Endothelial cell (in vitro differentiated cells): ENCODE data around the gene FAM222A. TPM values are rescaled to one million over a fixed set of nuclear protein-coding genes. Genes with fewer than 3 reads are reported as not detected.

Experiments used
- DNase-seq: peaks from one replicate; pipeline ENCODE4 v3.0.0; 2021; ENCODE audit warnings: low spot score
- H3K27ac Mint-ChIP-seq: one replicate; pipeline ENCODE4 v1.8.0; 2021; ENCODE audit warnings: mixed read lengths, inconsistent platforms; ENCODE audit not compliant: unreplicated experiment
- H3K27me3 Mint-ChIP-seq: one replicate; pipeline ENCODE4 v1.8.0; 2021; ENCODE audit warnings: mild to moderate bottlenecking, moderate library complexity, mixed read lengths, inconsistent platforms; ENCODE audit not compliant: unreplicated experiment
- H3K36me3 Mint-ChIP-seq: one replicate; pipeline ENCODE4 v1.8.0; 2021; ENCODE audit warnings: mild to moderate bottlenecking, low read depth, mixed read lengths, inconsistent platforms; ENCODE audit not compliant: unreplicated experiment
- H3K4me1 Mint-ChIP-seq: one replicate; pipeline ENCODE4 v1.8.0; 2021; ENCODE audit warnings: mild to moderate bottlenecking, mixed read lengths, inconsistent platforms; ENCODE audit not compliant: unreplicated experiment
- H3K4me3 Mint-ChIP-seq: one replicate; pipeline ENCODE4 v1.8.0; 2021; ENCODE audit warnings: mild to moderate bottlenecking, mixed read lengths, inconsistent platforms; ENCODE audit not compliant: unreplicated experiment
- H3K9me3 Mint-ChIP-seq: one replicate; pipeline ENCODE4 v1.8.0; 2021; ENCODE audit warnings: mixed read lengths, inconsistent platforms; ENCODE audit not compliant: unreplicated experiment
- total RNA-seq: library from RNA; stranded (reverse); fragmentation: NEBNext Ultra II Directional; extraction: Animal tissue kit (Norgen Biotek cat#: 25700); gene quantifications from one replicate; pipeline ENCODE4 v1.2.1, GENCODE V29; 2021; ENCODE audit not compliant: unreplicated experiment
- TF ChIP-seq, protein P1 (sequence below): fragments of 200-600 bp; sonication (generic); IDR thresholded peaks from one replicate; pipeline ENCODE4 v1.5.0; 2021; ENCODE audit warnings: antibody characterized with exemption; ENCODE audit not compliant: unreplicated experiment

FAM222A gene
- total RNA-seq, 1 donor from 2014 or later = 14.2 TPM

- DNase-seq = no peak
- H3K4me1 Mint-ChIP-seq = peaks cover 28% of the 10 kb centered on the region
- TF ChIP-seq, protein P1, sequence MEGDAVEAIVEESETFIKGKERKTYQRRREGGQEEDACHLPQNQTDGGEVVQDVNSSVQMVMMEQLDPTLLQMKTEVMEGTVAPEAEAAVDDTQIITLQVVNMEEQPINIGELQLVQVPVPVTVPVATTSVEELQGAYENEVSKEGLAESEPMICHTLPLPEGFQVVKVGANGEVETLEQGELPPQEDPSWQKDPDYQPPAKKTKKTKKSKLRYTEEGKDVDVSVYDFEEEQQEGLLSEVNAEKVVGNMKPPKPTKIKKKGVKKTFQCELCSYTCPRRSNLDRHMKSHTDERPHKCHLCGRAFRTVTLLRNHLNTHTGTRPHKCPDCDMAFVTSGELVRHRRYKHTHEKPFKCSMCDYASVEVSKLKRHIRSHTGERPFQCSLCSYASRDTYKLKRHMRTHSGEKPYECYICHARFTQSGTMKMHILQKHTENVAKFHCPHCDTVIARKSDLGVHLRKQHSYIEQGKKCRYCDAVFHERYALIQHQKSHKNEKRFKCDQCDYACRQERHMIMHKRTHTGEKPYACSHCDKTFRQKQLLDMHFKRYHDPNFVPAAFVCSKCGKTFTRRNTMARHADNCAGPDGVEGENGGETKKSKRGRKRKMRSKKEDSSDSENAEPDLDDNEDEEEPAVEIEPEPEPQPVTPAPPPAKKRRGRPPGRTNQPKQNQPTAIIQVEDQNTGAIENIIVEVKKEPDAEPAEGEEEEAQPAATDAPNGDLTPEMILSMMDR = no peak
- H3K27ac Mint-ChIP-seq = no peak overlapping the region
- no peaks in the 10 kb centered on the region for H3K9me3 Mint-ChIP-seq
- peaks cover under 1% of the 10 kb centered on the region for H3K36me3 Mint-ChIP-seq
- H3K27me3 Mint-ChIP-seq = peaks cover 6% of the 10 kb centered on the region
- H3K4me3 Mint-ChIP-seq = no peak overlapping the region
Measured at GRCh38 chr12:109729801-109730200, 16.2 kb downstream of the FAM222A start.

DNA sequence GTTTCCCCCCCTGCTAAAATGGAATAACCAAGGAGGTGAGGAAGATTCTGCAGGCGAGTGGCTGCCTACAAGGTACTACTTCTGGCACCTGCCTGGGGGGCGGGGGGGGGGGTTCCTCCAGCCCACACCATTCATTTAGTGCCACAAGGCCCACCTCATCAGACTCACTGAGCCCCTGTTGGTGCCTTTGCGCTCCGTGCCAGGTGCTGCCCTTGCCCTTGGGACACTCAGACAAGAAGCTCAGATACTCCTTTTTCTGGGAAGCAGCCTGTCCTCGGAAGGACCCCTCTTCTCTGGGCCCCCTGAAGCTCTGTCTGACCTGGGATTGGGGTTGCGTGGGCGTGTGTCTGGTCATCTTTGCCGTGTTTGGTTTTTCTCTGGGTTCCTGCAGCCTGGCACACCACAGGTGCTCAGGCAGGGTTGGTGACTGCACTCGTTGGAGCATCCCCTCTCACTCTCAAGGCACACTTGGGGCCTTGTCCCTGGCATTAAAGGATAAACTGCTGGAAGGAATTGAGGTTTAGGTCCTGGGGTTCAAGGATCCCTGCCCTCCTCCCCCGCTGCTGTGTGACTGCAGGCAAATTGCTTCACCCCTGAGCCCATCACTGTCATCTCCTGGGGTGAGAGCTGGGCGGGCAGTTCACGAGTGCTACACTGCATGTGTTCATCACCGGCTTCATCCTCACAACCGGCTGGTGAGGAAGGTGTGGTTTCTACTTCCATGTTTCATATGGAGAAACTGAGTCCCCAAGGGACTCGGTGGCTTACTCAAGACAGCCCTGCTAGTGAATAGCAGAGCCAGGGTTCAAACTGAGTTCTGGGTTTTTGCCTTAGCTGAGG lies 16.9 kb downstream of the FAM222A start:
- TF ChIP-seq, protein P1 = no peak
- peaks cover 10% of the 10 kb centered on the region for H3K27me3 Mint-ChIP-seq
- H3K4me1 Mint-ChIP-seq = peaks cover 34% of the 10 kb centered on the region
- H3K36me3 Mint-ChIP-seq = peaks cover 6% of the 10 kb centered on the region
- H3K4me3 Mint-ChIP-seq = no peak overlapping the region
- no peak for DNase-seq
- H3K27ac Mint-ChIP-seq = no peak overlapping the region
- no peaks in the 10 kb centered on the region for H3K9me3 Mint-ChIP-seq

GRCh38 chr12:109731231-109731731 lies 17.7 kb downstream of the FAM222A start:
- peaks cover 13% of the 10 kb centered on the region for H3K27me3 Mint-ChIP-seq
- no peaks in the 10 kb centered on the region for H3K9me3 Mint-ChIP-seq
- no peak overlapping the region for H3K27ac Mint-ChIP-seq
- H3K4me3 Mint-ChIP-seq = no peak overlapping the region
- peaks cover 38% of the 10 kb centered on the region for H3K4me1 Mint-ChIP-seq
- H3K36me3 Mint-ChIP-seq = peaks cover 6% of the 10 kb centered on the region
- DNase-seq = no peak
- TF ChIP-seq, protein P1 = no peak

DNA sequence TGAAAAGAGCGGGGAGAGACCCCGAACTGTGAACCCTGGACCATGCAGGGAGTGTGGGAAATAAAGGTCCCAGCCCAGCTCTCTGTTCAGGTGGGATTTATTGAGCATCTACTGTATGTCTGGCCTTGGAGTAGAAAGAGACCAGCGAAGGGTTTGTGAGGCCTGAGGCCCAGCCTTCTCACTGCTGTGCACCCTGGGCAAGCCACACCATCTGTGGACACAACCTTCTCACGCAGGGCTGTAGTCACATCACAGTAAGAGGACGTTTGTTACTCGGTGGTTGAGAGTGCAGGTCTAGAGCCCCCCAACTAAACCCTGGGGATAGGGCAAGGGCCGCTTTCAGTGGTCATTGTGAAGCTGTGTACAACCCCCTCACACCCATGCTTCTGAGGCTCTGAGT lies 18.2 kb downstream of the FAM222A start:
- TF ChIP-seq, protein P1 = no peak
- DNase-seq = no peak
- no peak overlapping the region for H3K4me3 Mint-ChIP-seq
- no peak overlapping the region for H3K27ac Mint-ChIP-seq
- no peaks in the 10 kb centered on the region for H3K9me3 Mint-ChIP-seq
- H3K4me1 Mint-ChIP-seq = peaks cover 44% of the 10 kb centered on the region
- peaks cover 14% of the 10 kb centered on the region for H3K27me3 Mint-ChIP-seq
- peaks cover 6% of the 10 kb centered on the region for H3K36me3 Mint-ChIP-seq
